Aorta (tissue), 5 donors: ENCODE measurements around the gene POLDIP3. TPM values are rescaled to one million over a fixed set of nuclear protein-coding genes. Genes with fewer than 3 reads are reported as not detected.
"Not testable (repeated sequence)": the region's sequence is repeated elsewhere in the genome, so short reads cannot be mapped to it uniquely, and the experiment has no call there.

ENCODE experiments used
- ATAC-seq: fragments of 200-7000 bp; cut with Tn5 transposase; one replicate; pipeline ENCODE4 v1.9.1; 2022; ENCODE audit warnings: moderate library complexity; ENCODE audit not compliant: low FRiP score
- DNase-seq, 2 donors: peaks; one replicate each; pipeline ENCODE4 v3.0.0-alpha.2; 2020
- H3K27ac ChIP-seq, 2 donors: one replicate each; pipeline ENCODE4 v1.5.1; 2013; ENCODE audit warnings: low read length in 2 of 2, mild to moderate bottlenecking in 2 of 2, moderate library complexity in 2 of 2, control low read depth in 1 of 2, inconsistent platforms in 1 of 2, low read depth in 1 of 2
- H3K27me3 ChIP-seq, 2 donors: one replicate each; pipeline ENCODE4 v1.6.1; 2013; ENCODE audit warnings: control low read depth in 1 of 2, low read length in 1 of 2, mild to moderate bottlenecking in 1 of 2, moderate library complexity in 1 of 2; ENCODE audit not compliant: insufficient read depth in 2 of 2, control insufficient read depth in 1 of 2
- H3K36me3 ChIP-seq, 2 donors: one replicate each; pipeline ENCODE4 v1.6.1; 2013; ENCODE audit warnings: control low read depth in 1 of 2, low read length in 1 of 2, mild to moderate bottlenecking in 1 of 2; ENCODE audit not compliant: insufficient read depth in 2 of 2, control insufficient read depth in 1 of 2
- H3K4me1 ChIP-seq, 2 donors: one replicate each; pipeline ENCODE4 v1.6.1; 2013; ENCODE audit warnings: low read length in 2 of 2, control low read depth in 1 of 2, mild to moderate bottlenecking in 1 of 2, moderate library complexity in 1 of 2; ENCODE audit not compliant: insufficient read depth in 2 of 2, control insufficient read depth in 1 of 2
- H3K4me3 ChIP-seq, 2 donors: one replicate each; pipeline ENCODE4 v1.5.1; 2013; ENCODE audit warnings: low read length in 2 of 2, control low read depth in 1 of 2, mild to moderate bottlenecking in 1 of 2
- H3K9me3 ChIP-seq: one replicate; pipeline ENCODE4 v1.6.1; 2013; ENCODE audit warnings: mild to moderate bottlenecking, low read length; ENCODE audit not compliant: control insufficient read depth
- WGBS, 2 donors: extraction: QIAGEN DNeasy Blood & Tissue Kit; methylation state at CpG; one replicate each; pipeline ENCODE4 v1.1.7; 2013; 5-methylcytosine and 5-hydroxymethylcytosine counted together
- intact Hi-C, 2 donors: fragments of 100-400 bp; cut with DNase I; formaldehyde crosslinking; loops; one replicate each; pipeline versions ENCODE4 v1.14.2 to v1.15.0; 2022
- polyA plus RNA-seq, 2 donors: library from polyadenylated mRNA; stranded (reverse); fragments of 200-250 nt; gene quantifications; one replicate each; pipeline ENCODE4 v1.2.3, GENCODE V29; 2013
- total RNA-seq, 2 donors: library from RNA; stranded (reverse); fragmentation: NEBNext Ultra II Directional; extraction: Animal tissue kit (Norgen Biotek cat#: 25700); gene quantifications; one replicate each; pipeline ENCODE4 v1.2.1, GENCODE V29; 2021
- donor health status: healthy with polysubstance abuse.
- donor health status: Bipolar disorder and iron deficiency.
- donor health status: DM: no; HTN: no; CAD: no.
- donor health status: DM: no; HTN: no; CAD: no.
- donor health status: DM: yes; HTN: yes; CAD: no.

Gene POLDIP3
- total and polyA plus RNA-seq, 4 donors: 26.0 to 49.6 (median 41.0) TPM

DNA sequence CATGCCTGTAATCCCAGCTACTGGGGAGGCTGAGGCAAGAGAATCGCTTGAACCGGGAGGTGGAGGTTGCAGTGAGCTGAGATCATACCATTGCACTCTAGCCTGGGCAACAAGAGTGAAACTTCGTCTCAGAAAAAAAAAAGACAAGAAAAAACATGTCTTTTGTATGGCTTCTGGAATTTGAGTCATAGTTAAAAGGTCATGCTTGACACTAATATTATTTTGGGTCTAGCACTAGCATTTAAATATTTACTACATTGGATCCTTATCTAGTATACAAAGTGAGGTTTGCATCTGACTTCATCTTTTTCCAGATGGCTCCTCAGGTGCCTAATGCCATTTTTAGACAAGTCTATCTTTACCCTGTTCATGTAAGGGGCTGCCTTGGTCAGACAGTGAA, 50.7 kb downstream of the POLDIP3 start:
- intact Hi-C loops, ATAC-seq, H3K36me3 ChIP-seq, H3K4me3 ChIP-seq, H3K27me3 ChIP-seq, H3K4me1 ChIP-seq, DNase-seq, H3K27ac ChIP-seq, H3K9me3 ChIP-seq: not testable (repeated sequence)
- 65 to 73% methylated on average over 3 of the region's 3 CpGs for WGBS, 2 donors

DNA sequence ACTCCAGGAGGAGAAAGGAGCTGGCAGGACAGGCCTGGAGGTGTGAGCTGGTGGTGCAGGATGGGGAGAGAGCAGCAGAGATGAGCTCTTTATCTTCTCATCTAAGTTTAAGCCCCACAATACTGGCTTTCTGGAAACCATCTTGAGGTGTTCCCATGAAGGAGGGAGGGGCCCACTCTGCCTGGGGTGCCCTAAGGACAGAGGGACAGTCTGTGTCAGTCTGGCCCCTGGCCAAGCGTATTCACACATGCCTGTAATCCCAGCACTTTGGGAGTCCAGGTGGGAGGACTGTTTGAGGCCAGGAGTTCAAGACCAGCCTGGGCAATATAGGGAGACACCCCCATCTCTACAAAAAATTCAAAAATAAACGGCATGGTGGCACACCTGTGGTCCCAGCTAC, 52.0 kb downstream of the POLDIP3 start:
- 78 to 90% methylated on average over 2 of the region's 2 CpGs for WGBS, 2 donors

DNA sequence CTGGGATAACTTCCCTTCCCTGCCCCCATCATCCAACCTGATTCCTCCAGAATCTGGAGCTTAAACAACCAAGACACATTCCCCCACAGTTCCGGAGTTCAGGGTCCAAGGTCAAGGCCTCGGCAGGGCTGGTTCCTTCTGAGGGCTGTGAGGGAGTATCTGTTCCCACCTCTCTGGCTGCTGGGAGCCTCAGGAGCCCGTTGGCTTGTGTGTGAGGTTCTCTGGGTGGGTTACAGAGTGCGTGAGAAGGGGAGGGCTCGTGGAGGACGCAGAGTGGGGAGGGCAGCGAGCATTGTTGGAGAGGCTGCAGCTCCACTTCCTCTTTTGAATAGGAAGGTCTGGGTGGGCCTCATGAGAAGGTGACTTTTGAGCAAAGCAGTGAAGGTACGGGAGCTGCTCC, 52.4 kb downstream of the POLDIP3 start:
- ATAC-seq (no peak), DNase-seq (peak in 1 of 2 donors; percentile 44)
- no peaks in the 10 kb centered on the region for H3K9me3 ChIP-seq
- intact Hi-C loops: no loop called here
- H3K4me1 ChIP-seq: no peaks in the 10 kb centered on the region
- H3K27me3 ChIP-seq: no peaks in the 10 kb centered on the region
- H3K27ac ChIP-seq: no peak overlapping the region
- H3K4me3 ChIP-seq: no peak overlapping the region
- no peaks in the 10 kb centered on the region for H3K36me3 ChIP-seq
- WGBS, 2 donors: 71 to 72% methylated on average over 8 of the region's 8 CpGs

More for the DNA sequence above, 52.0 kb downstream of the POLDIP3 start:
- DNase-seq (peak in 1 of 2 donors; percentile 46), ATAC-seq (no peak)
- Histone ChIP-seq H3K4me1 (no peaks in the 10 kb centered on the region), H3K4me3 (no peak overlapping the region), H3K27me3 (no peaks in the 10 kb centered on the region), H3K36me3 (no peaks in the 10 kb centered on the region), H3K27ac (no peak overlapping the region), H3K9me3 (no peaks in the 10 kb centered on the region)
- intact Hi-C loops: no loop called here

DNA sequence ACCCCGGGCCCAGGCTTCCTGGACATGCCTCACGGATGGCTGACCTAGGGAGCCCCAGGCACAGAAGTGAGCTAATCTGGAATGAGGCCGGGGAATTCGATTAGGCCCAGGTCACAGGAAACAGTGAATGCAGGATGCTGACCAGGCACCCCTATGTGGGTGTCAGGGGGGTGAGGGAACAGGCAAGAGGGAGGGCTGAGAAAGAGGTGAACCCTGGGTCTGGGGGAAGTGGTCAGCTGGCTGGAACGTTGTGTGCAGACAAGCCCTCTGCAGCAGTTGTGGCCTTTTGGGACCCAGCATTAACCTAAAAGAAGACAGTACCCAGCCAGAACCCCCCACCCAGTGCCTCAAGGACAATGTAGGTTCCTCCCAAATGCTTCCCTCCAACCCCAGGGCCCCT, 52.8 kb downstream of the POLDIP3 start:
- Histone ChIP-seq H3K4me1 (no peaks in the 10 kb centered on the region), H3K27ac (no peak overlapping the region), H3K36me3 (no peaks in the 10 kb centered on the region), H3K27me3 (no peaks in the 10 kb centered on the region), H3K4me3 (no peak overlapping the region), H3K9me3 (no peaks in the 10 kb centered on the region)
- intact Hi-C loops: no loop called here
- ATAC-seq (no peak), DNase-seq (no peak)
- WGBS, 2 donors: 66 to 69% methylated on average over 5 of the region's 5 CpGs

DNA sequence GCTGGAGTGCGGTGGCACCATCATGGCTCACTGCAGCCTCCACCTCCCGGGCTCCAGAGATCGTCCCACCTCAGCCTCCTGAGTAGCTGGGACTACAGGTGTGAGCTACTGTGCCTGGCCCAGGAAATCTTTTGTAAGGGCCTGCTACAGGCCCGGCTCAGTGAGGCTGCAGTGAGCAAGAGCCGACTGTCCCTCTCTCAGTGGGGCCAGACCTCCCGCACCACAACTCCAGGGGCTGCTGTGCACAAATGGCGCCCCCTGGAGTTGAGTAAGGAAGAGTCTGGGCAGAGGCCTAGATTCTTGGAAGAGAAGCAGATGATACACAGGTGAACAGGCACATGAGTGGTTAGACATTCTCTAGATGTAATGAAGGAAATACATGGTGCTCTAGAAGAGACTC, 53.9 kb downstream of the POLDIP3 start:
- ATAC-seq (no peak), DNase-seq (peak in 1 of 2 donors; percentile 55)
- no peak overlapping the region for H3K4me3 ChIP-seq
- intact Hi-C loops: no loop called here
- H3K36me3 ChIP-seq: no peaks in the 10 kb centered on the region
- no peaks in the 10 kb centered on the region for H3K27me3 ChIP-seq
- no peaks in the 10 kb centered on the region for H3K4me1 ChIP-seq
- H3K27ac ChIP-seq: no peak overlapping the region
- WGBS, 2 donors: 68 to 74% methylated on average over 7 of the region's 7 CpGs
- no peaks in the 10 kb centered on the region for H3K9me3 ChIP-seq

DNA sequence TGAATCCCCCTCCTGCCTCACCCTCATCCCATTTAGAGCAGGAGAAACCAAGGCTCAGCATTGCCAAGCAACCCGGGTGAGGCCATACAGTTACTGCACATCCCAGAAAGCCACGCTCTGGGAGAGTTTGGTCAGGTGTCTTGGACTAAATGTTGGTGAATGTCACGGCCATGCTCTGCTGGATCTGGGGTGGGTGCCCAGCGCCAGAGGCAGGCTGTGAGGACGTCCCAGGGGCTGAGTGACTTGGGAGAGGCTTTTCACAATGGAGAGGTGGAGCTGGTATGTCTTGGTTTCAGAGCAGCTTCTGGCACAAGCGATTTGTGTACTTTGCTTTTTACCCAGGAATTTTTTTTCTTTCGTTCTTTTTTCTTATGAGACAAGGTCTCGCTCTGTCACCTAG, 54.3 kb downstream of the POLDIP3 start:
- no peak for ATAC-seq
- 85 to 86% methylated on average over 8 of the region's 8 CpGs for WGBS, 2 donors

DNA sequence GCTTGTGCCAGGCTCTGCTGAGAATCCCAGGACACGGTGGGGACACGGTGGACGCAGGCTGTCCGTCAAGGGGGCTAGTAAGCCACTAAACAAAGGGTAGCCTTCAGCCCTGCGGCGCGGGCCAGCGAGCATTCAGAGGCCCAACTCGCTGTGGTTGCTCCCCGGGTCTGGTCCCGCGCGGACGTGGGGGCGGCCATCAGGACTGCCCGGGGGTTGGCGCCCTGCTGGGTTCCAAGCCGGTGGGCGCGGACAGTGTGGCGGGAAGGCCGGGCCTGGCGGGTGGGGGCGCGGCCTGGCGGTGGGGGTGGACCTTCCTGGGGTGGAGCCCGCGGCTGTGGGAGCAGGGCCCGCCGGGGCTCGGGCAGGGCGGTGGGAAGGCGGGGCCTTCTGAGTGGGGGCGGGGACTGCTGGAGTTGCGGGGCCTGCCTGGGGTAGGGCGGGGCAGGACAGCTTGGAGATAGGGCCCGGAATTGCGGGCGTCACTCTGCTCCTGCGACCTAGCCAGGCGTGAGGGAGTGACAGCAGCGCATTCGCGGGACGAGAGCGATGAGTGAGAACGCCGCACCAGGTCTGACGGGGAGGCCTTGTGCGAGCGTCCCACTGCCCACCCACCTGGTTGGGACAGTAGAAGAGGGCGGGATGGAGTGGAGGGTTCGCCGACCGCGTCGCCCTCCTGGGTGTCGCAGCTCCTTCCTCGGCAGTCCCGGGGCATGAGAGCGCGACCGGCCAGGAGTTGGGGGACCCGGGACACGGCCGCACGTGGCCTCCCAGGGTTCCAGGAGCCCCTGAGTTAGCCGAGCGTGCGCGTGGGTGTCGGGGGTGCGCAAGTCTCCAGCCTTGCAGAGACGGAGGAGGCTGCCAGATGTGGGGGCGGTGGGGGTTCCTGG, 61.0 kb downstream of the POLDIP3 start, which contains the start of gene SERHL2:
Gene SERHL2 (plus strand): TSS at position 482 of the 887 bp plus-strand sequence. CDS start 65 bp downstream, at position 547.
- no peak within 1 kb of the TSS for H3K27ac ChIP-seq
- 2 to 3% methylated on average over 13 to 75 of the region's 75 CpGs for WGBS, 2 donors
- intact Hi-C loops: no loop called here
- ATAC-seq: peak; percentile 95
- peak; percentile 92 to 96 for DNase-seq
- H3K9me3 ChIP-seq: no peaks in the 10 kb centered on the region
- no peaks in the 10 kb centered on the region for H3K36me3 ChIP-seq
- no peaks in the 10 kb centered on the region for H3K27me3 ChIP-seq
- no peaks in the 10 kb centered on the region for H3K4me1 ChIP-seq
- H3K4me3 ChIP-seq: peak within 1 kb of the TSS; percentile 4 to 34

More for the DNA sequence above, 54.3 kb downstream of the POLDIP3 start:
- no peaks in the 10 kb centered on the region for H3K36me3 ChIP-seq
- intact Hi-C loops: no loop called here
- H3K4me1 ChIP-seq: no peaks in the 10 kb centered on the region
- H3K4me3 ChIP-seq: no peak overlapping the region
- H3K27ac ChIP-seq: no peak overlapping the region
- no peaks in the 10 kb centered on the region for H3K9me3 ChIP-seq
- DNase-seq: peak in 1 of 2 donors; percentile 41
- no peaks in the 10 kb centered on the region for H3K27me3 ChIP-seq

DNA sequence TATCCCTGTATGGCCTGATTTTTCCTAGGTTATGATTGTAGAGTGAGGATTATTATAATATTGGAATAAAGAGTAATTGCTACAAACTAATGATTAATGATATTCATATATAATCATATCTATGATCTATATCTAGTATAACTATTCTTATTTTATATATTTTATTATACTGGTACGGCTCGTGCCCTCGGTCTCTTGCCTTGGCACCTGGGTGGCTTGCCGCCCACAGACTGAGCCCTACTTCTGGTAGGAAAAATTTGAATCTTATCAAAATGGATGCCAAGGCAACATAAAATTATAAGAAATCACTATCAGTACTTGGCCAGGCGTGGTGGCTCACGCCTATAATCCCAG, 62.4 kb downstream of the POLDIP3 start:
- H3K27me3 ChIP-seq, ATAC-seq, intact Hi-C loops, H3K4me3 ChIP-seq, H3K4me1 ChIP-seq, H3K9me3 ChIP-seq, H3K27ac ChIP-seq, H3K36me3 ChIP-seq: not testable (repeated sequence)
- 90 to 93% methylated on average over 6 of the region's 6 CpGs for WGBS, 2 donors
- peak in 1 of 2 donors; percentile 35 for DNase-seq
